GM12801 (cell line): Measurements from ENCODE around the gene DOK3.

ENCODE experiments used
- TF ChIP-seq, protein P1 (sequence below): IDR thresholded peaks from one replicate; pipeline ENCODE4 v1.5.1; 2011; ENCODE audit warnings: control low read depth; ENCODE audit not compliant: insufficient read length; ENCODE audit errors: extremely low read depth

The DOK3 gene

DNA sequence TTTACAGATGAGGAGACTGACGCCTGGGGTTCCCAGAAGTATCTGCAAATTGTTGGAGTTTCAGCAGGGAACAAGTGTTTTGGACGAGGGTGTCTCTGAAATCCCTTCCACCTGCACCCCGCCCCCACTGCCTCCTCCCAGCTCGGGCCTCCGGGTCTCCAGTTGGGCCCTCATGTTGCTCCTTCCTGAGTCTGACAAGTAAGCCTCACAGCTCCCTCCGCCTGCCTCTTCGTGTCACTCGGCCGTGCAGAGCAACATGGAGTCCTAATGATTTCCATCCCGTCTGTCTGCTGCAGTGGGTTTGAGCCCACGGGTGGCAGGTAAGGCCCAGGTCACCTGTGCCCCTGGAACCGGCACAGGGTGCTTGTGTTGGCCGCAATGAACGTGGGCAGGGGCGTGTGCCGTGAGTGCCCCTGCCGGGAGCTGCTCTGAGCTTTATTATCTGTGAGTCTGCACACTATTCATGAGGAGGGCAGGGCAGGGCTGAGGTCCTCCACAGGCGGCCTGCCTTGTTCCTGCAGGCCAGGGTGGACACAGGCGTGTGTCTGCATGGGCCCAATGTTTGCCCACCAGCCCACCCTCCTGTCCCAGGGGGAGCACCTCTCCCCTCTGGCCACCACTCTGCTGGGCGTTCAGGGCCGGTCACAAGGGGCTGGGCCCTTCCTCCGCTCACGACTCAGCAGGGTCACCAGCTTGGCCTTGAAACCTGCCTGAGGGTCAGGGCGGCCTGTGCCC, 6.1 kb downstream of the DOK3 start:
- TF ChIP-seq, protein P1, sequence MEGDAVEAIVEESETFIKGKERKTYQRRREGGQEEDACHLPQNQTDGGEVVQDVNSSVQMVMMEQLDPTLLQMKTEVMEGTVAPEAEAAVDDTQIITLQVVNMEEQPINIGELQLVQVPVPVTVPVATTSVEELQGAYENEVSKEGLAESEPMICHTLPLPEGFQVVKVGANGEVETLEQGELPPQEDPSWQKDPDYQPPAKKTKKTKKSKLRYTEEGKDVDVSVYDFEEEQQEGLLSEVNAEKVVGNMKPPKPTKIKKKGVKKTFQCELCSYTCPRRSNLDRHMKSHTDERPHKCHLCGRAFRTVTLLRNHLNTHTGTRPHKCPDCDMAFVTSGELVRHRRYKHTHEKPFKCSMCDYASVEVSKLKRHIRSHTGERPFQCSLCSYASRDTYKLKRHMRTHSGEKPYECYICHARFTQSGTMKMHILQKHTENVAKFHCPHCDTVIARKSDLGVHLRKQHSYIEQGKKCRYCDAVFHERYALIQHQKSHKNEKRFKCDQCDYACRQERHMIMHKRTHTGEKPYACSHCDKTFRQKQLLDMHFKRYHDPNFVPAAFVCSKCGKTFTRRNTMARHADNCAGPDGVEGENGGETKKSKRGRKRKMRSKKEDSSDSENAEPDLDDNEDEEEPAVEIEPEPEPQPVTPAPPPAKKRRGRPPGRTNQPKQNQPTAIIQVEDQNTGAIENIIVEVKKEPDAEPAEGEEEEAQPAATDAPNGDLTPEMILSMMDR = no peak

DNA sequence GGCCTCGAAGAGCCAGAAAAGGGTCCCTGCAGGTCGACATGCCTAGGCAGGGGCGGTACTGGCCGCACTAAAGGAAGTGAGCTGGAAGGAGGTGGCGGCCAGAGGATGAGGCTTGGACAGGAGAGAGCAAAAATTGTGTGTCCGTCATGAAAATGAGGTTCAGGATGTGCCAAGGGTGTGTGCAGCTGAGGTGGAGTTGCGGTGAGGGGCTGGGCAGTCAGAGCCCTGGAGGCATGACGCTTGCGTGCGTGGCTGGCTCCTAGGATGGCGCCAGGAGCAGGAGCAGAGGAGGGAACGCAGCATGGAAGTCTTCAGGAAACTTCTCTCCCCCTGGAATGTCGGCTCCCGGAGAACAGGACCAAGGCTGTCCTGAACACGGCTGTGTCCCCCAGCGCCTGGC, 6.7 kb downstream of the DOK3 start:
- TF ChIP-seq, protein P1 = no peak

DNA sequence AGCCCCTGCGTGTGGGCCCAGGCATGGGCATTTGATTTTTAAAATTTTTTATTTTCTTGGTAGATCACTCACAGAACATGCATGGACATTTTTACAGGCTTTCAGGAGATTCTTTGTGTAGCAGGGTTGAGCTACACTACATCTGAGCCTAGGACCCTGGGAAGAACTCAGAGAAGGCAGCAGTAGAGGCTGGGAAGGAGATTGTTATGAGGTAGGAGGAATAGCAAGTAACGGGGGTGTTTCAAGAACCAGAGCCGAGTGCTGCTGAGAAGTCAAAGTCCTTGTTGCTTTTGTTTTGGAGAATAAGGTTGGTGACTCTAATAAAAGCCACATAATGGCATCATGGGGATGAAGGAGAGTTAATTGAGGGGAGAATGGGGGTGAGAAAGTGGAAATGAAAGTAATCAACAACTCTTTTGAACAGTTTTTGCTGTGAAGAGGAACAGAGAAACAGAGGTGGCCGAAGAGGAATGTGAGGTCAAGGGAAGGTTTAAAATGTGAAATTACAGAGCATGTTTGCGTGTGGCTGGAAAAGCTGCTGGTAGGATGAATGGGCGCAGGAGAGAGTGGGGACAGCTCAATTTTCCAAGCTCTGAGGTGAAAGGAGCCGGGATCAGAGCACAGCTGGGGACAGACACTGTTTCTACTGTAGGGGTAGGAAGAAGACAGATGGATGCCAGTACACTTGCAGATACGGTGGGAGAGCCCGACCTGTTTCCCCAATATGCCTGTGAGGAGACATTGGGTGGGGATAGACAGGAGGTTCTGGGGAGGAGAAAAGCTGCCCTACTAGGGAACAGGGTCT, 7.5 kb downstream of the DOK3 start:
- TF ChIP-seq, protein P1 = no peak

DNA sequence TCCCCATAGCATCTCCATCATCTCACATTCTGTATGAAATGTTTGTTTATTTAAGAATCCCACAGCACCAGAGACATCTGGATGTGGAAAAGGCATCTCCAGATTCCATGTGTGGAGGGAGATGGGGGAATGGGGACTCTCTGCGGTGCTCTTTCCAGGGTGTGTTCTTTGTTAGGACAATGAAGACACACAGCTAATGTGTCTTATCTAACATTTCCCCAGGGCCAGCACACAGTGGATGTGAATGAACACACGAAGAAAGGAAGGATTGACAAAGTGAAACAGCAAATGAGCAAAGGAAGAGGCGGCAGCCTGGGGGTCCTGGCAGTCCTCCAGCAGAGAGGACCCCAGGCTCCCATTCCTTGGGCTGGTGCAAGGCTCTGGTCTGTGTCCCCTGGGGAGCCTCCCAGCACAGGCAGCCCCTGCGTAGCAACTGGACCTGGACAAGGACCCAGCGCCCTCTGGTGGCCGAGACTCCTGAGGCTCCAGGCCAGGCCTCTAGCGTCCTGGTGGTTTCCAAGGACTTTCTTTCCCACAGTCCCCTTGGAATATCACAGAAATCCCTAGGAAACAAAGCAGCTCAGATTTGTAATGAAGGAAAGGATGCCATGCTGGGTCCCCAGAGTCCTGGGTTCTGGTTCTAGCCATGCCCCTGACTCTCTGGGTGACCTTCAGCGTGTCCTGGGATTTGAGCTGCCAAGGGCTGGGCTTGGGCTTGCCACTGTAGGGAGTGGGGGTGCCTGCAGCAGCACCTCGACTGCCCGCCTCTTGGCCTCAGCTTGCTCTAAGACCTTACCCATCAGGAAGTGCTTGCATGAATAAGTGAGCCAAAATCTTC, 8.7 kb downstream of the DOK3 start:
- TF ChIP-seq, protein P1 = no peak

DNA sequence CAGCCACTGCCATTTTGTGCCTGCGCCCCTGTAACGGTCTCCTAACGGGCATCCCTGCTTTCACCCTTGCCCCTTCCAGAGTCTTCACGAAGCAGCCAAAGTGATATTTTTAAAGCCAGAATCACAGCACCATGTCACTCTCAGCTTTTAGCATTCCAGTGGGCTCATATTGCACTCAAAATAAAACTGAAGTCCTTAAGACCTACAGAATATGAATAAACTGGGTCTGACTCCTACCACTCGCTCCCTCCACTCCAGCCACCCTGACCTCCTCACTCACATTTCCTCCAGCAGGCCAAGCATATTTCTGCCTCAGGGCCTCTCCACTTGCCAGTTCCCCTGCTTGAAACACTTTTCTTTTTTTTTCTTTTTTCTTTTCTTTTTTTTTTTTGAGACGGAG, 9.8 kb downstream of the DOK3 start:
- TF ChIP-seq, protein P1 = no peak

DNA sequence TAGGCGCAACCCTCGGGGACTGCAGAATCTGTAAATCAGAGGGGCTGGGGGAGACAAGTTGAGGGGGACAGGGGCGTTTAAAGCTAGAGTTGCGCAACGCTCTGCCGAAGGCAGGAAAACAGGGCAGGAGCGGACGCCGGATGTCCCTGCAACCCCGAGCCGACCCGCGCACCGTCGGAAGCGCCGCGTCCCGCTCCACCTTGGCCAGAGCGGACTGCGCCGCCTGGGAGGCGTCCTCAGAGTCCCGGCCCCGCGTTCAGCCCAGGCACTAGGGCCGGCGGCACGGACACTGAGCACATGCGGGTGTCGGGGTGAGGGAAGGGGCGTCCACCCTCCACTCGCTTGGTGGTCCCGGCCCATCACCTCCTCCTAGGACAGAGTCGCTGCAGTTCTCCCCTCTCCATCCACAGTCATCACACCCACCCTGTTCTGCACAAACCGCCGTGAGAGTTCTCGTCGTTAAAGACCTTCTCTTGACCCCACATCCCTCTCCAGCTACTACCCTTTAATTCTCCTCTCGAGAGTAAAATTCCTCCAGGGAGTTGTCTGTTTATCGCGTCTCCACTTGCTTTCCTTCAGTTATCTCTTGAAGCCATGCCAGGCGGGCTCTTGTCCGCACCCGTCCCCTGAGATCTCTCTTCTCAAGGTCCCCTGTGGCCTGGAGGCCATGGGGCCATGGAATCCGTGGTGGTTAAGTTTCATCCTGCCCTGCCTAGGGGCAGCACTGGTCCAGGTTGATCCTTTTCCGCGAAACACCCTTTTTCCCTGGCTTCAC, 11.4 kb downstream of the DOK3 start:
- TF ChIP-seq, protein P1 = no peak
